ENCODE measurements around the gene KCNK15.
A peak's percentile ranks its signal among the peaks of the same experiment; 100 is the strongest.

KCNK15 gene

DNA sequence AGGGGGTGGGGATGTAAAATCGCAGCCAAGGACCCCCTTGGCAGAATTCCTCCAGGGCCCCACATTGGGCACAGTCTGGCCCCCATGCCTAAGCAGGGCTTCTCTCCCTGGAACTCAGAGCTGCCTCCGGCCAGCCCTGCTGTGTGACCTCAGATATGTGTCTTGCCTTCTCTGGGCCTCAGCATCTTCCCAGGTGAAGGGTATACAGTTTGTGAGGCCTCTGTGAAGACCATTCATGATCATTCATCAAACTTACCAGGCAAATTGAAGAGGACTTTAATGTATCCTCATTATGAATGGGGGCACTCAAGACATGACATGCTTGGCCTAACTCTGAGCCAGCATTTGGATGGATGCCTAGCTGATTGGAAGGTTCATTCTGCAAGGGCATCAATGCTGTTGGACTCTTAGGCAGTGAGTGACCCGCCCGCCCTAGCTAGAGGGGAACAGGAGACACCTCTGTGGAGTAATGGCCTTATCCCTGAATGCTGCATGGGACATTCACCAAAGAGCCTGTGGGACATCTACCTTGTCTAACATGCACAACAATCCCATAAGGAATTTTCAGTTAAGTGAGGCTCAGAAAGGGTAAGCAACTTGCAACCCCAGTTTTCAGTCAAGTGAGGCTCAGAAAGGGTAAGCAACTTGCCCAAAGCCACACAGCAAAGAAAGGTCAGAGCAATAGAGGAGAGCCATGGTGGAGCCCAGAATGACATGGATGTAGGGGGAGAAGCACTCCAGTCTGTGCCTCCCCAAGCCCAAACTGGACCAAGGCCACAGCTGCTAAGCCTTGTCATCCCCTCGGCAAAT, 30.0 kb upstream of the KCNK15 start:
- no peak for DNase-seq (ENCODE audit: low spot score)

DNA sequence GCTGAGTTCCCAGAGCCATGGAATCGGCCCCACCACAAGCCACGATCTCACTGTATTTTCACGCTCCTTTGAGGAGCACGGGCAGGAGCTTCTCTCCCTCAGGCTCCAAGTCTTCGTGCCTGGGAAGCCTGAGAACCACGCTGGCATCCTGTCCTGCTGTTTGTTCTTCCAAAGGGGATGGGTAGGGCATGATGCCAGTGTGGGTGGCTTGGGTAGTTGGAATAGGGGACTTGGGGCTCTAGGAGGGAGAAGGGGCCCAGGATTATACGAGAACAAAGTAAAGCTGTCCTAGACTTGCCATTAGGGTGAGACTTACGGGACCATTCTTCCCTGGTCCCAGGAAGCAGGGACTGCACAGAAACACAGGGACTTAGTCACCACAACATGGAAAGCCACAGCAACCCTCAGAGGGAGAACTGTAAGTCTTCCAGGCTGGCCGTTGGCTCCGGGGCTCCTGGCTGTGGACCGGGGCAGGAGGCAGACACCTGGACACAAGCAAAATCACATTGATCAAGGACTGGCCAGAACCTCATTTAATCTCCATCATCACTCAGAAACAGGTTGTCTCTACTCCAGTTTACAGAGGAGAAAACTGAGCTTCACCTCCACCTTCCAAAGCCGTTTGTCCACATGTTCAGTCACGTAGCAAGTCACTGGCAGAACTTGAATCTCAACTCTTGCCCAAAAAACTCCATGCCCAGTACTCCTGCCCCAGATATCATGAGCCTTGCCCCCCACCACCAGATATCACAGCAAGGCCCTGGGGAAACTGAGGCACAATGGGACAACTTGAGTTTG, 29.2 kb upstream of the KCNK15 start:
- DNase-seq (ENCODE audit: low spot score) = no peak

GRCh38 chr20:44717986-44718385, 27.7 kb upstream of the KCNK15 start:
- no peak for DNase-seq (ENCODE audit: low spot score)

DNA sequence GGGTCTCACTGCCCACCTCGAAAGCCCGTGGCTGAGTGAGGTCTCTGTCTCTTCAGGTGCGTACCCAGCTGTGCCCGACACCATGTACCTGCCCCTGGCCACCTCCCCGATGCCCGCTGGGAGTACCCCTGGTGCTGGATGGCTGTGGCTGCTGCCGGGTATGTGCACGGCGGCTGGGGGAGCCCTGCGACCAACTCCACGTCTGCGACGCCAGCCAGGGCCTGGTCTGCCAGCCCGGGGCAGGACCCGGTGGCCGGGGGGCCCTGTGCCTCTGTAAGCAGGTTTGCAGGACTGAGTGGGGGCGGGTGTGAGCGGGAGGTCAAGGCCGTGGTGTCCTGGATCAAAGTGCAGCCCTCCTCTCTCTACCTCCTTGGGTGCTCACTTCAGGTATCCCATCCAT, 25.8 kb upstream of the KCNK15 start:
- DNase-seq (ENCODE audit: low spot score) = no peak

DNA sequence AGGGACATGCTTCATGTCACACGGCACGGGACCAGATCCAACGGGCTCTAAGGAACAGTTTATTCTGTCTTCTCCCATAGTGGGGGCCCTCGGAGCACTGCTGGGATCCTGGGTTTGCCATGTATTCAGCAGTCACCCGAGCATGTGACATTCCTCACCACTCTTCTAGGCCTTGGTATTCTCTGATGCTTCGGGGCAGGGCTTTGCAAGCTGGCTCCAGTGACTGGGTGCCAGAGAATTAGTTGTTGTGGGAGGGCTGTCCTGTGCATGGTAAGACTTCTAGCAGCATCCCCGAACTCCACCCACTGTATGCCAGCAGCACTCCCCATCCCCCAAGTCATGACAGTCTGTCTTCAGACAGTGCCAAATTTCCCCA, 25.1 kb upstream of the KCNK15 start:
- no peak for DNase-seq (ENCODE audit: low spot score)

DNA sequence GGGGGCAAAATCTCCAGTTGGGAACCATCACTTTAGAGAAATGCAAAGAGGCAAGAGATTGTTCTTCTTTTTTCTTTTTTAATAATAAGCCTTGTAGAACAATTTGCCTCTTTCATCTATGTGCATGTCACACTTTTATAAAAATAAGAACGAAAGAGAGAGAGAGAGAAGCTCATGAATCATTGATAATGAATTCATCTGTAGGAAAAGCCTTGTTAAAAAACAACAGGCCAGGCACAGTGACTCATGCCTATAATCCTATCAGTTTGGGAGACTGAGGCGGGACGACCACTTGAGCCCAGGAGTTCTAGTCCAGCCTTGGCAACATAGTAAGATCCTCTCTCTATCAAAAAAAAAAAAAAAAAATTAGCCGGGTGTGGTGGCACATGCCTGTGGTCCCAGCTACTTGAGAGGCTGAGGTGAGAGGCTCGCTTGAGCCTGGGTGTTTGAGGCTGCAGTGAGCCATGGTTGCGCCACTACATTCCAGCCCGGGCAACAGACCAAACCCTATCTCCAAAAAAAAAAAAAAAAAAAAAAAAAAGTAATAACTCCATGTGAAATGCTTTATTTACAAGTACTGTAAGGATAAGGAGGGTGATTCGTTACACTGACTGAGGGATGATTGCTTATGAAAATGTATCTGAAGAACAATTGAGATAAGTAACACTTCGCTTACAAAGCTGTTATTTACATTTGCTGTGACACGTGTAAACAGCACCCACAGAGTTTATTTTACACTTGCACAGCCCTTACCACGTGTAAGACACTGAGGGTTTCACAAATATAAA, 24.5 kb upstream of the KCNK15 start:
- DNase-seq (ENCODE audit: low spot score) = no peak

GRCh38 chr20:44721785-44722054, 23.9 kb upstream of the KCNK15 start:
- no peak for DNase-seq (ENCODE audit: low spot score)

DNA sequence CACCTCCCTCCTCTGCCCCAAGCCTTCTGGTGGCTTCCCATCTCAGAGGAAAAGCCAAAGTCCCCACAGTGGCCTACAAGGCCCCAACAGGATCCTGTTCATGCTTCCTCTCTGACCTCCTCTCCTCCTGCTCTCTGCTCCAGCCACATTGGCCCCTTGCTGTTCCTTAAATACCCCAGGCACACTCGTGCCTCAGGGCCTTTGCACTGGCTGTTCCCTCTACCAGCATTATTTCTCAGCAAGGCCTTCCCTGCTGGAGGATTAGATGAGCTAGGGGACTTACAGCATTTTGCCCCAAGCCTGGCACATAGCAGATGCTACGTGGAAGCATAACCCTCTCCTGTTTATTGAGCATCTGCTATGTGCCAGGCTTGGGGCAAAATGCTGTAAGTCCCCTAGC, 22.7 kb upstream of the KCNK15 start:
- DNase-seq (ENCODE audit: low spot score) = no peak

- DNase-seq (ENCODE audit: low spot score) = no peak
These were observed 22.3 kb upstream of the KCNK15 start for GRCh38 chr20:44723391-44723790.

GRCh38 chr20:44723798-44724362, 21.8 kb upstream of the KCNK15 start:
- no peak for DNase-seq (ENCODE audit: low spot score)

DNA sequence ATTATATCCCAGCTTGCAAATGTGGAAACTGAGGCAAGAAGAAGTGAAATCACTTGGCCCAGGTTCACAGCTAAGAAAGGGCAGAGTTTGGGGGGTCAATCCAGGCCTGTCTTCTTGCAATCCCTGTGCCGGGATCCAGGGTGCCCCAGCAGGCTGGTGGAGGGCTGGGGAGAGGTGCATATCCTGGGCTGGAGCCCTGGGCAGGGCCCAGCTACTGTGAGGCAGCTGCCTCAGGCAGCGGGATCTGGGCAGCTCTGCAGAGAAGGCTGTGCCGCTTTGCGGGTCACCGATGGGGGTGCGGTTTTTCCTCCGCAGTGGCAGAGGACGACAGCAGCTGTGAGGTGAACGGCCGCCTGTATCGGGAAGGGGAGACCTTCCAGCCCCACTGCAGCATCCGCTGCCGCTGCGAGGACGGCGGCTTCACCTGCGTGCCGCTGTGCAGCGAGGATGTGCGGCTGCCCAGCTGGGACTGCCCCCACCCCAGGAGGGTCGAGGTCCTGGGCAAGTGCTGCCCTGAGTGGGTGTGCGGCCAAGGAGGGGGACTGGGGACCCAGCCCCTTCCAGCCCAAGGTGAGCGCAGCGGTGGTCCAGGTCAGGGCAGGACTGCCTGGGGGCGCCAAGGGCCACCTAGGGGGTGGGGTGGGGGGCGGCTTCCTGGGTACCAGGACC, 21.1 kb upstream of the KCNK15 start:
- DNase-seq (ENCODE audit: low spot score) = no peak

GRCh38 chr20:44725837-44726236, 19.8 kb upstream of the KCNK15 start:
- no peak for DNase-seq (ENCODE audit: low spot score)

DNA sequence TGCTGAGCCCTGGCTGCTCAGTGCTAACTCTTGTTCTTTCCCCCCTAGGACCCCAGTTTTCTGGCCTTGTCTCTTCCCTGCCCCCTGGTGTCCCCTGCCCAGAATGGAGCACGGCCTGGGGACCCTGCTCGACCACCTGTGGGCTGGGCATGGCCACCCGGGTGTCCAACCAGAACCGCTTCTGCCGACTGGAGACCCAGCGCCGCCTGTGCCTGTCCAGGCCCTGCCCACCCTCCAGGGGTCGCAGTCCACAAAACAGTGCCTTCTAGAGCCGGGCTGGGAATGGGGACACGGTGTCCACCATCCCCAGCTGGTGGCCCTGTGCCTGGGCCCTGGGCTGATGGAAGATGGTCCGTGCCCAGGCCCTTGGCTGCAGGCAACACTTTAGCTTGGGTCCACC, 18.6 kb upstream of the KCNK15 start:
- no peak for DNase-seq (ENCODE audit: low spot score)

GRCh38 chr20:44727651-44728050, 18.0 kb upstream of the KCNK15 start:
- no peak for DNase-seq (ENCODE audit: low spot score)

GRCh38 chr20:44728801-44729443, 16.7 kb upstream of the KCNK15 start:
- no peak for DNase-seq (ENCODE audit: low spot score)

DNA sequence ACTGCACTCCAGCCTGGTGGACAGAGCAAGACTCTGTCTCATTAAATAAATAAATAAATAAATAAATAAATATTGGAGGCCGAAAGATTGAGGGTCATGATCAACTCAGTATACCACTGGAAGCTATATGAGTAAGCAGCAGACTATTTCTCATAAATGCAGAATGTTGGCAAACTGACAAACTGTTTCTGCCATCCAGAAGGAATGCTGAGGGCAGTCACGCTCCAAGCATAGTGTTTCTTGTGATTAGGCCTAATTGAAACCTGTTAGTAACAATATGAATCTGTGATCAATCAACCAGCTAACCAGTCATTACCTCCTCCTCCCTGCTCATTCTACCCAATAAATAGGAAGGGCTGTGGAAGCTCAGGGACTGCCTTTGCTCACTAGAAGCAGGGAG, 15.2 kb upstream of the KCNK15 start:
- DNase-seq (ENCODE audit: low spot score) = no peak

DNA sequence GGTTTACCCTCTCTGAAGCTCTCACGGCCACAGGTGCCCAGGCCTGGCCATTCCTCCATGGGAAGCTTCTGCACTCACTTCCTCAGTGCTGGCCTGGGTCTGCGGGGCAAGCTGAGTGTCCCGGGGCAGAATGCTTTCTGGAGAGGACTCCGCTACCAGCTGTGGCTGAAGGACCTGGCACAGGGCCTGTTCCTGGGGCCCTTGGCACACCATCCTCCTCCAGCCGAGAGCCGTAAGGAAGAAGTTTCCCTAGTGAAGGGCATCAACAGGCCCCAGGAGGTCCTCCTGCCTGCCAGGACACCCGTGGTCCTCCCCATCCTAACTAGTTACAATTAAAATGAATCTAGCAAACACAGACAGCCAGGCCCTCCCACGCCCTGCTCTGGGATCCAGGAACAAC, 14.0 kb upstream of the KCNK15 start:
- no peak for DNase-seq (ENCODE audit: low spot score)

DNA sequence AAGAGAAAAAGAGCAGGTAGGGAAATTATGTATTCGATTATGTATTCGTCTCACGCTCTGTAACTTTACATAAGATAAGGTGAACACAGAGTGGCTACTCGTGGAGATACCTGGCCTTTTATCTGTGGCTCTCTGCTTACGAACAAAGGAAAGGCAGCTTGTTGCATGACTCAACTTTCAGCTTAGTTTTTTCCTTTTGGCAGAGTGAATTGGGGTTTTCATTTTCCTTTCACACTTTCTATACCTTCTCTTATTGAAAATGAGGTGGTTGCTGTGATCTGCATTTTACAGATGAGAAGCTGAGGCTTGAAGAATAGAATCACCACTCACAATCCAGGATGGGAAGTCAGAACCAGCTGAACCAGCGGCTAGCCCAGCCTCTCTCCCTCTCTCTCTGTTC, 13.3 kb upstream of the KCNK15 start:
- DNase-seq (ENCODE audit: low spot score) = no peak

DNA sequence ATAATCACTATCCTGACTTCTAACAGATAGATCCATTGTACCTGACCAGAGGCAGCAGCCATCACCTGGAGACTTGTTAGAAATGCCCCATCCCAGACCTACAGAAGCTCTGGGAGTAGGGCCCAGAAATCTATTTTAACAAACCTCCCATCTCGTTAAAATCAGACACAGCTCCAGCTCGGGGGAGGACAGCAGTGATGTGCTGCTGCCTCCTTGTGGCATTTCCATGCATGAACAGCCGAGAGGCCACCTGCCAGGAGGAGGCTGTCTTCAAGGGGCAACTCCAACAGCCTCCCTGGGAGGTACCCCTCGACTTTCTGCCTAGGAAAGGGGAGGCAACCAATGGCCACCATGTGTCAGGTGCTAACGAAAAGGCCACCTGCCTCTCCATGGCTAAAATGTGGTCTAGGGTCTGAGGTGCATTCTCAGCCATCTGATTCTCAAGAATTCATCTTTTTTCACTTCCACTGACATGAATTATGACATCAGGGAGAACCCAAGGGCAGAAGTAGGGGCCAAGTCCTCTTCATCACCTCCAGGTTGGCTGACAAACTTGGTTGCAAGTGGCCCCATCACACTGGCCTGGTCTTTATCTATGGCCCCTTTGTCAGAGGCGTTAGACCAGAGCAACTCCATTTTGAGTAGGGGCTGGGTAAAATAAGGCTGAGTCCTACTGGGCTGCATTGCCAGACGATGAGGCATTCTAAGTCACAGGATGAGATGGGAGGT, 12.2 kb upstream of the KCNK15 start:
- peak; percentile 75 for DNase-seq (ENCODE audit: low spot score)

DNA sequence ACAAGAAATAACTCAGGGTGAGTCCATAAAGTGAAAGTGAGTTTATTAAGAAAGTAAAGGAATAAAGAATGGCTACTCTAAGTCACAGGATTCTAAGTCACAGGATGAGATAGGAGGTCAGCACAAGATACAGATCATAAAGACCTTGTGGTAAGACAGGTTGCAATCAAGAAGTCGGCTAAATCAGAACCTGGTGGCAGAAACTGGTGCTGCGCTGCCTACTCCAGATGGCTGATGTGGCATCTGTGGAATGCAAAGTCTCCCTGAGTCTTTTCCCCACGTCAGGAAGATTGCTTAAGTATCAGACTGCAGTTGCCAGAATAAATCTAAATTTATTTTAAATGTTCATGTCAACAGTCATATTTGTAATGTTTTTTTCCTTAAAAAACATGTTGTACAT, 10.7 kb upstream of the KCNK15 start:
- DNase-seq (ENCODE audit: low spot score) = no peak

DNA sequence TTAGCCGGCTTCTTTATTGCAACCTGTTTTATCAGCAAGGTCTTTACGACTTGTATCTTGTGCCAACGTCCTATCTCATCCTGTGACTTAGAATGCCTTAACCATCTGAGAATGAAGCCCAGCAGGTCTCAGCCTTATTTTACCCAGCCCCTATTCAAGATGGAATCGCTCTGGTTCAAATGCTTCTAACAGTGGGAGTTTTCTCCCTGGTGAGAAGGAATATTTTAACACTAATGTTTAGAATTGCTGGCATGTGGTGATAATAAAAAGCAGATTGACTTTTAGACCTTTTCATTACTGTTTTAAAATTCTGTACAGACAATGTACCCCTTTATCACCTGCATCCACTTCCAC, 9.9 kb upstream of the KCNK15 start:
- DNase-seq (ENCODE audit: low spot score) = no peak
